T-helper 9 cell (primary cell): Measurements from ENCODE around the gene THBS1.

Experiments
- DNase-seq: peaks from one replicate; pipeline ENCODE4 v3.0.0-alpha.2; 2020

THBS1 gene

GRCh38 chr15:39641191-39641889, 60.5 kb downstream of the THBS1 start:
- DNase-seq, result no peak

GRCh38 chr15:39642011-39642640, 61.2 kb downstream of the THBS1 start:
- no peak for DNase-seq

- DNase-seq, result no peak
These were observed 62.8 kb downstream of the THBS1 start for GRCh38 chr15:39643727-39644126.

- DNase-seq, result no peak
These were observed 63.3 kb downstream of the THBS1 start for GRCh38 chr15:39644136-39644535.

GRCh38 chr15:39645138-39645975, 64.5 kb downstream of the THBS1 start:
- no peak for DNase-seq

GRCh38 chr15:39645976-39646257, 65.0 kb downstream of the THBS1 start:
- no peak for DNase-seq

GRCh38 chr15:39646425-39646824, 65.5 kb downstream of the THBS1 start:
- no peak for DNase-seq
